HCT116 (cell line): Measurements from ENCODE around the gene RBM33. TPM values are rescaled to one million over a fixed set of nuclear protein-coding genes. Genes with fewer than 3 reads are reported as not detected.

Experiments
- ATAC-seq: fragments of 200-7000 bp; cut with Tn5 transposase; 2 replicates; pipeline ENCODE4 v1.9.1; 2020; ENCODE audit warnings: mild to moderate bottlenecking, moderate library complexity
- BruUV-seq: library from RNA; stranded (reverse); fragments of 400-500 nt; replicated peaks from 2 replicates; lab custom pipeline; 2021; lab: Mats Ljungman, UMichigan
- CTCF ChIA-PET: fragments of 300-600 bp; sonication (Branson Sonifier 250); formaldehyde crosslinking; loops from one replicate; lab custom pipeline; 2021; ENCODE audit warnings: antibody characterized with exemption; lab: Charles Lee
- POLR2A ChIA-PET: fragments of 300-600, 350-600 bp; sonication (Branson Sonifier 250); formaldehyde crosslinking; loops from one replicate; lab custom pipeline; 2021; ENCODE audit warnings: antibody characterized with exemption; lab: Charles Lee
- RAD21 ChIA-PET, 2 experiments: fragments of 300-600 bp; sonication (Branson Sonifier 250); formaldehyde crosslinking; loops; one replicate each; lab custom pipeline; 2023; ENCODE audit warnings: low total read pairs in 2 of 2; ENCODE audit not compliant: uncharacterized antibody in 2 of 2, unreplicated experiment in 2 of 2, low non-redundant PET in 1 of 2; lab: Charles Lee
- DNase-seq: peaks from one replicate; pipeline ENCODE4 v3.0.0-alpha.2; 2010; ENCODE audit warnings: low read depth, low spot score
- H2AFZ ChIP-seq: fragments of 200-600 bp; shearing (Covaris generic), sonication (generic); 2 replicates; pipeline ENCODE4 v1.6.1; 2017; ENCODE audit warnings: low read depth, mixed run types, mixed read lengths, antibody characterized with exemption, low read length; ENCODE audit not compliant: poor library complexity, severe bottlenecking
- H3K27ac ChIP-seq: 2 replicates; pipeline ENCODE4 v1.5.1; 2012; ENCODE audit warnings: low read depth, low read length
- H3K27me3 ChIP-seq: fragments of 200-600 bp; sonication (generic); 2 replicates; pipeline ENCODE4 v1.6.1; 2016; ENCODE audit warnings: mixed run types, low read length, mixed read lengths; ENCODE audit not compliant: insufficient read depth
- H3K36me3 ChIP-seq, 2 experiments: fragments of 200-500 bp in 1 of 2; fragments of 200-600 bp in 1 of 2; sonication (Bioruptor generic) in 1 of 2; sonication (generic) in 1 of 2; 2 replicates each; pipeline versions ENCODE4 v1.5.1 to v1.6.1; 2014 to 2016; ENCODE audit warnings: low read length in 2 of 2, inconsistent platforms in 1 of 2, mixed read lengths in 1 of 2, mixed run types in 1 of 2; ENCODE audit not compliant: insufficient read depth in 2 of 2, control insufficient read depth in 1 of 2
- H3K4me1 ChIP-seq, 2 experiments: fragments of 200-600 bp in 1 of 2; sonication (generic) in 1 of 2; 2 replicates each; pipeline versions ENCODE4 v1.5.1 to v1.6.1; 2012 to 2017; ENCODE audit warnings: low read length in 2 of 2, inconsistent platforms in 1 of 2, mild to moderate bottlenecking in 1 of 2, mixed read lengths in 1 of 2, mixed run types in 1 of 2, moderate library complexity in 1 of 2; ENCODE audit not compliant: insufficient read depth in 2 of 2, control insufficient read depth in 1 of 2
- H3K4me2 ChIP-seq: fragments of 200-600 bp; sonication (generic); 2 replicates; pipeline ENCODE4 v1.6.1; 2017; ENCODE audit warnings: mixed run types, low read length, mixed read lengths
- H3K4me3 ChIP-seq, 2 experiments: fragments of 200-600 bp in 1 of 2; sonication (generic) in 1 of 2; replicated peaks in 1 of 2; 2 replicates each; pipeline ENCODE4 v1.5.1; 2011 to 2016; ENCODE audit warnings: low read length in 2 of 2, control low read depth in 1 of 2, low read depth in 1 of 2, mild to moderate bottlenecking in 1 of 2, mixed read lengths in 1 of 2, mixed run types in 1 of 2
- H3K79me2 ChIP-seq: fragments of 200-600 bp; sonication (generic); 2 replicates; pipeline ENCODE4 v1.6.1; 2017; ENCODE audit warnings: mild to moderate bottlenecking, mixed run types, low read length, moderate library complexity, mixed read lengths; ENCODE audit not compliant: insufficient read depth
- H3K9ac ChIP-seq: fragments of 200-600 bp; sonication (generic); 2 replicates; pipeline ENCODE4 v1.6.1; 2016; ENCODE audit warnings: low read length, mixed read lengths
- H3K9me2 ChIP-seq: fragments of 200-600 bp; sonication (generic), shearing (Covaris generic); 2 replicates; pipeline ENCODE4 v1.6.1; 2017; ENCODE audit warnings: mixed run types, mild to moderate bottlenecking, moderate library complexity; ENCODE audit not compliant: insufficient read depth
- H3K9me3 ChIP-seq, 2 experiments: fragments of 200-500 bp in 1 of 2; fragments of 200-600 bp in 1 of 2; sonication (Bioruptor generic) in 1 of 2; sonication (generic) in 1 of 2; 2 replicates each; pipeline ENCODE4 v1.6.1; 2014 to 2017; ENCODE audit warnings: low read length in 2 of 2, mixed read lengths in 2 of 2, inconsistent platforms in 1 of 2, low read depth in 1 of 2, mild to moderate bottlenecking in 1 of 2, mixed run types in 1 of 2, moderate library complexity in 1 of 2; ENCODE audit not compliant: control insufficient read depth in 1 of 2, insufficient read depth in 1 of 2
- H4K20me1 ChIP-seq: fragments of 200-600 bp; sonication (generic), shearing (Covaris generic); 2 replicates; pipeline ENCODE4 v1.6.1; 2017; ENCODE audit warnings: mixed run types, mild to moderate bottlenecking, moderate library complexity; ENCODE audit not compliant: insufficient read depth
- EGR1 ChIP-seq: IDR thresholded peaks from 2 replicates; pipeline ENCODE4 v1.6.1; 2012; ENCODE audit warnings: low read depth
- EZH2phosphoT487 ChIP-seq: fragments of 200-600 bp; IDR thresholded peaks from 2 replicates; pipeline ENCODE4 v1.6.1; 2018; ENCODE audit warnings: antibody characterized with exemption, borderline replicate concordance
- RAD21 ChIP-seq: IDR thresholded peaks from 2 replicates; pipeline ENCODE4 v1.6.1; 2012; ENCODE audit warnings: low read depth, mild to moderate bottlenecking
- SIN3A ChIP-seq: IDR thresholded peaks from 2 replicates; pipeline ENCODE4 v1.6.1; 2012; ENCODE audit warnings: low read depth
- ZFX ChIP-seq: fragments of 450-650 bp; IDR thresholded peaks from 2 replicates; pipeline ENCODE4 v1.6.1; 2017
- intact Hi-C: fragments of 100-400 bp; cut with micrococcal nuclease; formaldehyde crosslinking; loops from 2 replicates; pipeline ENCODE4 v1.10.0; 2022
- total RNA-seq: library from RNA; stranded (reverse); gene quantifications from one replicate; pipeline ENCODE4 v1.2.1, GENCODE V29; 2021; ENCODE audit not compliant: unreplicated experiment
- TF ChIP-seq, protein P1 (sequence below): IDR thresholded peaks from 2 replicates; pipeline ENCODE4 v1.6.1; 2011; ENCODE audit warnings: mild to moderate bottlenecking, low read length, moderate library complexity; ENCODE audit not compliant: insufficient replicate concordance; ENCODE audit errors: extremely low read depth

RBM33 gene
- total RNA-seq, 1 experiment from 2014 or later: 64.3 TPM

DNA sequence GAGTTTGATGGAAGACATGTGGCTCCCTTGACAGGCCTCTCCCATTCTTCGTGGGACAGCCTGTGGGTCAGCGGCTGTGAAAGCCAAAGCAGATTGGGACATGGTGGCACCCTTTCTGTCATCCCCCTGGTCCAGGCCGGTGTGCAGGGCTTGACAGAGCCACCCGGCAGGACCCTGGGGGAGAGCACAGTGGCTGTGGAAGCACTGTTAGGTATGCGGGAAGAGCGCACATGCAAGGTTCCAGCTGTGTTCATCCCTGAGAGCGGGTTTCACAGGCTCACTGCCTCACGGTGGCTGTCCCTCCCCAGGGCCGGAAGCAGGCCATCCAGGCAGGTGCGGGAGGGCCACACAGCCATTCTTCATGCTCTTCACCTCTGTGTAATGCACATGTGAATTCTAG, 138.0 kb downstream of the RBM33 start (continued):
- TF ChIP-seq, protein P1, sequence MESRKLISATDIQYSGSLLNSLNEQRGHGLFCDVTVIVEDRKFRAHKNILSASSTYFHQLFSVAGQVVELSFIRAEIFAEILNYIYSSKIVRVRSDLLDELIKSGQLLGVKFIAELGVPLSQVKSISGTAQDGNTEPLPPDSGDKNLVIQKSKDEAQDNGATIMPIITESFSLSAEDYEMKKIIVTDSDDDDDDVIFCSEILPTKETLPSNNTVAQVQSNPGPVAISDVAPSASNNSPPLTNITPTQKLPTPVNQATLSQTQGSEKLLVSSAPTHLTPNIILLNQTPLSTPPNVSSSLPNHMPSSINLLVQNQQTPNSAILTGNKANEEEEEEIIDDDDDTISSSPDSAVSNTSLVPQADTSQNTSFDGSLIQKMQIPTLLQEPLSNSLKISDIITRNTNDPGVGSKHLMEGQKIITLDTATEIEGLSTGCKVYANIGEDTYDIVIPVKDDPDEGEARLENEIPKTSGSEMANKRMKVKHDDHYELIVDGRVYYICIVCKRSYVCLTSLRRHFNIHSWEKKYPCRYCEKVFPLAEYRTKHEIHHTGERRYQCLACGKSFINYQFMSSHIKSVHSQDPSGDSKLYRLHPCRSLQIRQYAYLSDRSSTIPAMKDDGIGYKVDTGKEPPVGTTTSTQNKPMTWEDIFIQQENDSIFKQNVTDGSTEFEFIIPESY: no peak
- TF ChIP-seq EGR1 (no peak), ZFX (no peak), SIN3A (no peak), EZH2phosphoT487 (no peak)

DNA sequence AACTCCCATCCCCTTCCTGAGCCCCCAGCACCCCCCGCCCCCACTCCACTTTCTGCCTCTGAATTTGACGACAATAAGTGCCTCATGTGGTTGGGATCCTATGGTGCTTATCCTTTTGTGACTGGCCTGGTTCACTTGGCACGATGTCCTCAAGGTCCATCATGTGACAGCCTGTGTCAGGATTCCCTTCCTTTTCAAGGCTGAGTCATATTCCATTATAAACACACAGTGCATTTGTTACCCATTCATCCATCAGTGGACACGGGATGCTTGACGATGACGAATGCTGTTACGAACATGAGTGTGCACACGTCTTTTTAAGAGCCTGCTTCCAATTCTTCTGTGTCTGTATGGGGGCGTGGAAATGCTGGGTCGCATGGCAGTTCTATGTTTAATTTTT, 141.1 kb downstream of the RBM33 start:
- H3K9me2 ChIP-seq: no peaks in the 10 kb centered on the region
- BruUV-seq: no TSS peak
- H3K36me3 ChIP-seq: peaks cover 0 to 8% of the 10 kb centered on the region in 2 experiments; a peak in 2 of 4 replicates
- intact Hi-C loops: no loop called here
- no peaks in the 10 kb centered on the region for H3K79me2 ChIP-seq
- TF ChIP-seq RAD21 (no peak), EZH2phosphoT487 (no peak)
- TF ChIP-seq, protein P1: no peak
- ChIA-PET RAD21 (no interaction called here), POLR2A (no interaction called here), CTCF (no interaction called here)
- no peak overlapping the region for H3K27ac ChIP-seq
- no peak overlapping the region for H2AFZ ChIP-seq
- DNase-seq: no peak
- H3K4me2 ChIP-seq: no peak overlapping the region
- H3K4me1 ChIP-seq: no peaks in the 10 kb centered on the region
- no peaks in the 10 kb centered on the region for H3K9me3 ChIP-seq
- H3K9ac ChIP-seq: no peak overlapping the region
- no peaks in the 10 kb centered on the region for H3K27me3 ChIP-seq
- no peak for ATAC-seq
- H3K4me3 ChIP-seq: no peak overlapping the region
- H4K20me1 ChIP-seq: no peaks in the 10 kb centered on the region
